AG10803 (cell line): ENCODE data around the gene MAPKAP1.
A peak's percentile ranks its signal among the peaks of the same experiment; 100 is the strongest.
"Not testable (repeated sequence)": the region's sequence is repeated elsewhere in the genome, so short reads cannot be mapped to it uniquely, and the experiment has no call there.

ENCODE experiments used
- DNase-seq: peaks from one replicate; pipeline ENCODE4 v3.0.0; 2010; ENCODE audit warnings: low read depth
- H3K4me3 ChIP-seq: 2 replicates; pipeline ENCODE4 v1.5.1; 2011; ENCODE audit warnings: mild to moderate bottlenecking, low read length, control low read depth
- TF ChIP-seq, protein P1 (sequence below): conservative IDR thresholded peaks from 2 replicates; pipeline ENCODE4 v1.5.1; 2011; ENCODE audit warnings: mild to moderate bottlenecking, low read length, control low read depth, inconsistent platforms

Gene MAPKAP1

DNA sequence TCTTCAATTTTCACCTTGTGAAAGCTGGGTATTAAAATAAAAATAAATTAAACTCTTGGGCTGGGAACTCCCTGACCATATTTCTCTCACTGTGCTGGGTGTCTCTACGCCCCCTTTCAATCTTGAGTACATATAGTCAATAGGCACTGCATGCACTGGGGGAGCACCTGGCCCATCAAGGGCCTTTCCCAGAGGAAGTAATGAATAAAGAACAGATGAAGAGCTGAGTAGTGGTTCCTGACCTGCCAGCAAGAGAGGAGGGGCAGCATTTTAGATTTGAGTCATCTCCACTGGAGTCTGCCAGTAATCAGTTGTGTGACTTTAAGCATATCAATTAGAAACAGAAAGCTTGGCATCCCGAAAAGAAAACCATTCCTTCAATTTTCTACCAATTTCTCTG lies 6.2 kb downstream of the MAPKAP1 start:
- H3K4me3 ChIP-seq = peak overlapping the region; percentile 37
- DNase-seq = peak; percentile 41
- TF ChIP-seq, protein P1, sequence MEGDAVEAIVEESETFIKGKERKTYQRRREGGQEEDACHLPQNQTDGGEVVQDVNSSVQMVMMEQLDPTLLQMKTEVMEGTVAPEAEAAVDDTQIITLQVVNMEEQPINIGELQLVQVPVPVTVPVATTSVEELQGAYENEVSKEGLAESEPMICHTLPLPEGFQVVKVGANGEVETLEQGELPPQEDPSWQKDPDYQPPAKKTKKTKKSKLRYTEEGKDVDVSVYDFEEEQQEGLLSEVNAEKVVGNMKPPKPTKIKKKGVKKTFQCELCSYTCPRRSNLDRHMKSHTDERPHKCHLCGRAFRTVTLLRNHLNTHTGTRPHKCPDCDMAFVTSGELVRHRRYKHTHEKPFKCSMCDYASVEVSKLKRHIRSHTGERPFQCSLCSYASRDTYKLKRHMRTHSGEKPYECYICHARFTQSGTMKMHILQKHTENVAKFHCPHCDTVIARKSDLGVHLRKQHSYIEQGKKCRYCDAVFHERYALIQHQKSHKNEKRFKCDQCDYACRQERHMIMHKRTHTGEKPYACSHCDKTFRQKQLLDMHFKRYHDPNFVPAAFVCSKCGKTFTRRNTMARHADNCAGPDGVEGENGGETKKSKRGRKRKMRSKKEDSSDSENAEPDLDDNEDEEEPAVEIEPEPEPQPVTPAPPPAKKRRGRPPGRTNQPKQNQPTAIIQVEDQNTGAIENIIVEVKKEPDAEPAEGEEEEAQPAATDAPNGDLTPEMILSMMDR = no peak

DNA sequence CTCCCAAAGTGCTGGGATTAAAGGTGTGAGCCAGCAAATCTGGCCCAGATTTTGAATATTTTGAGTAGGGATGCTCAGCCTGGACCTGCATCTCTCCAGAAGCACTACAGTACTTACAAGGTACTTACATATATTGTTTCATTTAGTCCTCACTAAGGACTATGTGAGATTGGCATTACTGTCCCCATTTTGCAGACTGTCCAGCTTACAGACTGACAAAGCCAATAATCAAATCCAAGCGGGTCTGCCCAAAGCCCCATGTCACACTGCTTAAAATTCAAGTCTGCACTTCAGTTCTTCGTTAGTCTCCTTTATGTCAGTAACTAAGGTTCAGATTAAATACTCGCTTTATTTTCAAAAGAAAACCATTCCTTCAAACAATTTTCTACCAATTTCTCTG lies 7.1 kb downstream of the MAPKAP1 start:
- no peak overlapping the region for H3K4me3 ChIP-seq
- TF ChIP-seq, protein P1 = no peak
- no peak for DNase-seq

DNA sequence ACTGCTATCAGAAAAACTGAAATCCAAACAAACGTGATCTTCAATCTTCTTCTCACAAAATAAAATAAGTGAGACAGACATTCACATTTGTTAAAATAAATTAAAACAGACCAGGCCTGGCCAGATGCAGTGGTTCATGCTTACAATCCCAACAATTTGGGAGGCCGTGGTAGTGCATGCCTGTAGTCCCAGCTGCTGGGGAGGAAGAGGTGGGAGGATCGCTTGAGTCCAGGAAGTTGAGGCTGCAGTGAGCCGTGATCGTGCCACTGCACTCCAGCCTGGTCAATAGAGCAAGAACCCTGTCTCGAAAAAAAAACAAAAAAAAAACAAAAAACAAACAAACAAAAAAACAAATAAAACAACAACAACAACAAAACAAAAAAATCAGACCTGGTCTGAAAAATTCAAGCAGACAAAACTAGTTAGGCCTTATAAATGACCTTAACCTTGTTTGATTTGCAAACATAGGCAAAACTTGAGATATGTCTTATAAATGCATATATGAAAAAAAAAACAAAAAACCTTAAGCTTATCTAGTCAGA lies 10.8 kb downstream of the MAPKAP1 start:
- DNase-seq = no peak
- TF ChIP-seq, protein P1 = no peak

GRCh38 chr9:125695548-125695947 lies 11.5 kb downstream of the MAPKAP1 start:
- DNase-seq = peak; percentile 8
- not testable (repeated sequence) for H3K4me3 ChIP-seq

More for the DNA sequence above, 10.8 kb downstream of the MAPKAP1 start:
- H3K4me3 ChIP-seq = no peak overlapping the region

GRCh38 chr9:125694478-125694877 lies 12.5 kb downstream of the MAPKAP1 start:
- no peak overlapping the region for H3K4me3 ChIP-seq
- DNase-seq = peak; percentile 4
- TF ChIP-seq, protein P1 = no peak

- H3K4me3 ChIP-seq, DNase-seq: not testable (repeated sequence)
Measured at GRCh38 chr9:125693492-125693891, 13.5 kb downstream of the MAPKAP1 start.

- DNase-seq = no peak
- TF ChIP-seq, protein P1 = no peak
- H3K4me3 ChIP-seq = no peak overlapping the region
Measured at GRCh38 chr9:125691869-125692268, 15.1 kb downstream of the MAPKAP1 start.

- TF ChIP-seq, protein P1 = no peak
- DNase-seq = no peak
- no peak overlapping the region for H3K4me3 ChIP-seq
Measured at GRCh38 chr9:125690679-125691078, 16.3 kb downstream of the MAPKAP1 start.
